Nucleus accumbens (tissue), 56 donors: ENCODE measurements around the gene ELP4.
A peak's percentile ranks its signal among the peaks of the same experiment; 100 is the strongest.
"Not testable (repeated sequence)": the region's sequence is repeated elsewhere in the genome, so short reads cannot be mapped to it uniquely, and the experiment has no call there.

Experiments
- DNase-seq, 56 donors: peaks; one replicate each; lab custom pipeline; 2025; lab: John Stamatoyannopoulos, UW

Gene ELP4

DNA sequence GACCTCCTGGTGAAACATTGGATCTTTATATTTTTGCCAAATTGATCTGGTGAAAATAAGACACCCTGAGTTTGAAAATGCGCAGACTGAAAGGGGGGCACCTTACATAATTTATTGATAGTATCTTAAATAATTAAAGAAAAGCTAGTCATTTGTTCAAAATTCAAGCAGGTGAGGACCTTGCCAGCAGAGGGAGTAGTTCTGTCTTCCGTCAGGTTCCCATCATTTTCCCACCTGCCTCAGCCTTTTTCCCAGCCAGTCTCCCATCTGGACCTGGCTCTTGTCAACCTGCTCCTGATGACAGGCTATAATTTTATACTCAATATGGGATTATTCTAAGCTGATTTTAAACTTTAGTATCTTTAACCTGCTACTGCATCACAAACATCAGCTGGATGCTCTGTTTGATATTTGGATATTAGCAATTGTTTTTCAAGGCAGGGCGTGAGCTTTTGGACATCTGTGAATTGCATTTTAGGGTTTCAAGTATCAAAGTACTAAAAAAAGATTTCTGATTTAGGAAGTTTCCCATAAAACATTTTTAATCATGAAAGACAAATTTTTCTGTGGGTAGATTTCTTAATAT, 132.0 kb downstream of the ELP4 start:
- DNase-seq, result peak in 5 of 56 donors; percentile 0 to 41 (median 2)

DNA sequence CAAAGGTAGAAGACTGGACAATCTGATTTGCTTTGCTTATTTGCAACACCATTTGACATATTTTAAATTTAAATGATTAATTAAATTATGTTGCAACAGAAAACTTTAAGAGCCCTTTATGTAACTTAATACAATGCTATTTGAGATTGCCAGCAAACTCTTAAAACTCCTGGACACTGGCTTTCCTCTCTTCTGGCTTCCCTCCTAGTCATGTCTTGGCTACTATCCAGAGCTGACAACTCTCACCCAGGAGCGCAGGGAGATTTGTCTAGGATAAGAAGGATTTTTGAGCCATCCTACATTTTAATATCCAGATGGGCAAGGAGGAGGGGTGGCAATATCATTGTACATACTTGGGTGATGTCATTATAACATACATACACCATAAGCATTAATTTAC, 134.3 kb downstream of the ELP4 start:
- no peak for DNase-seq

DNA sequence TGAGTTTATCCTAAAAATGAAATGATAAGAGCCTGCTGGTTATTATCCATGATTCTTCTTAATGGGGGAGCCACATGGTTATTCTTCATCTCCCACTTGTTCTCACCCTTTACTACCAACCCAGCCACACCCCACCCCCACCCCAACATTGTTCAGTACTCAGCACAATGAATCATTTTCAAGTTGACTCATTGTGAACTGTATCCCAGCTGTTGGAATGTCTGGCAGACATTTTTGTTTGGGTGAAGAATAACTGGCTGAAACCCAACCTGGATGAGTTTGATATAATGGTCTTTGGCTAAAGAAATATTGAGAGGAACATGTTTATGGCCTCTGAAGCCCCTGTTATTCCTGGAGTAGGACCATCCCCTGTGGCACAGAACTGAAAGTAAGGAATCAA, 136.2 kb downstream of the ELP4 start:
- peak in 2 of 56 donors; percentile 1 to 43 for DNase-seq

DNA sequence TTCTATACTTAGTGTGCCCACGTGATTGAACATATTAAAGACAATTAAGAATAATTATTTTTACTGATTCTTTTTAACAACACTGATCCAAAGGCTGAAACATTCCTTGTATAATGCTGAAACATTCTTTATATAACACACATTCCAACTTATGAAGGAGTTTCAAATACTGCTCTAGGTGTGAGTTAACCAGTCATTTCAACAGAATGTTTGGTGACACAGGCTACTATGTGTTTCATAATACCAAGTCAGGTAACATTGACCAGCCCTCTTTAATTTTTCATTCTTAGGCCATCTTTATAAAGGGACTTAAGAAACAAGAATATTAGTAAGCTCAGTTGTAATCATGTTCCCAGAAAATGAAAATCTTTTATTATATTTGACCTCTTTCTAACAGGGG, 136.6 kb downstream of the ELP4 start:
- no peak for DNase-seq

DNA sequence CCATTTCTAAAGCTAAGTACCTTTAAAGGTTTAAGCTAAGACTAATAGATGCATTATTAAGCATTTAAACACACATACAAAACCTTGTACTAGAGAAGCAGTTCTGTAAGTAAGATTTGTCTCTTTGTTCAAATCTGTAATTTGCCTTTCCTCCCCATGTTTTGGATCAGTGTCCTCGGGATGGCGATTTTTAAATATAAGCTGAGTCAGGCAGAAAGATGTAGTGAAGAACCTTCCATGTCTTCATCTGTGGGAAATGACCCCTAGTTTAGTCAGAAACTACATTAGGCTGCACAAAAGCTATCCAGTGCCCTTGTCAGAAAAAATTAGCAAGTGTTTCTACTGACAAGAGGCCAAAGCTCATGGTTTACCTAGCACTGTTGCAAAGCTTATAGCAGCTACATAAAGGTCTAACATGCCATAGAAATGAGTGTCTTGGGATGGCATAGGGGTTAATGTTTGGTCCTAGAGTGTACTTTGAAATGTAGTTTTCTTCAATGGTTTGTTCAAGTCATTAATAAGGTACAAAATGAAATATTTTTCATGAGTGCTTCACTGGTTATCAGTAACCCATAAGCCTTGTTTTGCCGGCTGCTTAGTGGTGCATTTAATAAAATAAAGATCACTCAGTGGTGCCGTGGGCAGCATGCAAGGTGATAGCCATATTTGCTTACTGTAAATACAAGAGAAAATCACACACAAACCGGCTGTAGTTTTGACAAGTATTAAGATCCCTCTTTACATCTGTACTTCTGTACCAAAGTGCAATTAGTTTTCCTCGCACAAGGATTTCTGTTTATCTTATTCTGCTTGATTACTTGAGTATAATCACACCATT, 139.8 kb downstream of the ELP4 start:
- no peak for DNase-seq

DNA sequence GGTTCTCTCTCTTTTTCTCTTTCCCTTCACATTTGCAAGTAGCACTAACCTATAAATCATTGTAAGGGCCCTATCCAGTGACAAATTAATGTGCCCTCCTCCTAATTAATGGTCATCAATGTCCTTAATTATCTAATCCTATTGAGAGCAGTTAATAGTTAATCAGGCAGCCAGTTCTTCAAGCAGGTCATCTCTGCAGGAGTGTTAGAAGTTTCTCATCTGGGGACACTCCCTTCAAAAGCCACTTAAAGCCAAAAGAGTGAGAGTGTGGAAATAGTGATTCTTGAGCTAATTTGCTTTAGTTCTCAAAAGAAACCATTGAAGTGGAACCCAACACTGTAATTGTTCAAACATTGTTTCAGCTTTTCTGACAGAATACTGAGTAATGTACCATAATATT, 141.6 kb downstream of the ELP4 start:
- no peak for DNase-seq

DNA sequence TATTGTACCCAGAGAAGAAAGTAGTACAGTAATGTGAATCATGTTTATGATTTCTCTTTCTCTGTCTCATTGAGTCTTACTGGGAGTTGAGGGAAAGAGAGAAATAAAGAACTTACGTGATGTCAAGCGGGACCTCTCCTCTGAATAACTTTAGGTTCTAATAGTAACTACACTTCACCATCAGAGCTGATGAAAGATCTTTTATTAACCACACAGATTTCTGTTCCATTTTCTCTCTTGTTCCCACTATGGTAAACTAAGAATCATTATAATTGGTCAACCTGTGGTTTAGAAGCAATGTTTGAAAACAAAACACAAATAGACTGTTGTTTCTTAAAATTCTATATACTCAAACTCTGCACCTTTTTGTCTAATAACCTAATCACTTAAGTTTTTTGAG, 142.3 kb downstream of the ELP4 start:
- no peak for DNase-seq

DNA sequence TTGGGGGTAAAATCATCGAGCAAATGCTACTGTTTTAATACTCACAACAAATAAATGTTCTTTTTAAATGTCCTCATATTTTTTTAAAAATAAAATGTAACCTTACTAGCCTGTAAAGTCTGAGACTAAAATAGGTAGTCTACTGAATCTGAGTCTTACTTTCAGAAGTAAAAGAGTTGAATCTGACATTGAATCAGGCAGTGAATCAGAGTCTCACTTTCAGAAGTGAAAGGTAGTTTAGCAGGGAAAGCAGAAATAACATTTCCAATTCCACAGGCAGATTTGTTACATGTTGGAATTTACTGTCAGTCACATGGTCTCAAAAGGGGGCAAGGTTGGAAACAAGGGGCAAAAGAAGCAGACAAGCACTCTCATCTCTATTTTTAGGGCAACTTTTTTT, 143.0 kb downstream of the ELP4 start:
- no peak for DNase-seq

DNA sequence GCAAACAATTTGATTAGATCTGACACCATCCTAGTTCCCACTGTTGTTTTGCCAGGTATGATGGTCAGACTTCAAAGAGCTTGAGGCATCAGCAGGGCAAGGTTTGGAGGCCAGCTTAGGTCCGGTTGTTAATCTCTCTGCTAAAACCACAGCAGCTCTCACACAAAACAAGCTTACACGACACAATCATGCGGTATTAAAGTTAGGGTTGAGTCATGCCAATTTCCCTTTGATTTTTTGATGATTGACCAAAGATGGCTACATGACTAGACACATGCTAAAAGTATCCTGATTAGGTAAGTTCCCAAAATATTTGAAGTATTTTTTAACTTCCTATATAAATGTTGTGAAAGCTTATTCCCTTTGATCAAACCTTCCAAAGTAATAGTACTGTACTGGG, 145.9 kb downstream of the ELP4 start:
- DNase-seq, result no peak

DNA sequence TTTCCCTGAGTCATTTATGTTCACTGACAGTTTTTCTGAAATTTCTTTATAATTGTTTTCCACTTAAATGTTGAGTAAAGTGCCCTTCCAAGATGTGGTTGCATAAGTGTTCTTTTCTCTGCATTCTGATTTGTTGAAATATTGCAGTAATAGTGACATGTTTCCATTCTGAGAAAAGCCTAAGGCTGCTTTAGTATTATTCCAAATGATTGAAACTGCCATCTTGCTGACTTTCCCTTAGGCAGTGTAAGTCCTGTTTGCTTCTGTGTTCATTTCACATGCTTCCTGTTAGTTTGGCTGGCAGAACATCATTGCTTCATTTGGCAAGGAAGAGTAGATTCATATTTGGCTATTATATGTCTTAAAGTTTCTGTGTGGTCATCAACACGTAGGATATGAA, 146.5 kb downstream of the ELP4 start:
- no peak for DNase-seq

DNA sequence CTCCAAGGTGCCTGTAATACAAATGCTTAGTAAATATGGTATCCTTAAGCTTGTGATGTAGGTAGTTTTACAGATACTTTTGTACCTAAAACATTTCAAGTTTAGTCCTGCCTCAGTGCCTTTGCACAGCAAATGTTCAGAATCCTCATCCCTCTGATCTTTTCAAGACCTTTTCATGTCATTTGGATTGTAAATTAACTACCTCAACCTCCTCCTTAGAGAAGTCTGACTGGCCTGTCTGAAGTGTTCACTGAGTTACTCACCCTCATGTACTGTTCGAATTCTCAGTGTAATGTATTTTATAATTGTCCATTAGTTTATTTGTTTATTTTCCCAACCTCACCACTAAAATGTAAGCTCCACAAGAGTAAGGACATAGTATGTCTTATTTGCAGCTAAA, 147.5 kb downstream of the ELP4 start:
- DNase-seq, result no peak

DNA sequence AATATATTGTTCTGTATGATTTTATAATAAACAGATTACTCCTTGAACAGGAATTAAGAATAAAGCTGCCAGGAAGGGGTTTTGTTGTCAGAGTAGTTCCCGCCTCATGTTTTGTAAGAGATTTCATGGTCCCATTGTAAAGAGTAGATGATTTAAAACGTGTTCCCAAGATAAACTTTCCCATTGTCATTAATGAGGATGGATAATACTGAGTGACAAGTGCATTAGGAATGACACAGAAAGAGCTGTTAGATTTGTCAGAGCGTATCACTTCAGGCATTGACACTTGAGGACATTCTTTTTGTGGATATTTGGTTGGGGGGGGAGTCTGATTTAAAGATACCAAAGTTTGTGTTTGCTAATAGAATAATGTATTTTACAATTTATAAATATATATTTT, 154.6 kb downstream of the ELP4 start:
- no peak for DNase-seq

DNA sequence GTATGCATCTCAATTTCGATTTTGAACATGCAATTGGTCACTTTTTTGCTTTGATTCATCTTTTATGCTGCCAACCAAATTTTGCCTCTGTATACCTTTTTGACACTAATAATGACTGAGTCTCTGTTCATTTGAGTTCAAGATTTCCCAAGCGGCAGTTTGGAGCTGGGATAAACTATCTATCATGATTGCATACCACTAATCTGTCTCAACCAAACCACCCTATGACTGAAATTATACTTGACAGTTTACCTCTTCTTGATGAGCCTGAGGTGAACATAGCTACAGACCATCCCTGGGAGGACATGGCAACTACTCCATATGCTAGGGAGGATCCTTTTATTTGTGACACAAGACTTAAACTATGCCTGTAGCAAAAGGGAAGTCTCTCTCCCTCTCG, 155.4 kb downstream of the ELP4 start:
- DNase-seq, result no peak

DNA sequence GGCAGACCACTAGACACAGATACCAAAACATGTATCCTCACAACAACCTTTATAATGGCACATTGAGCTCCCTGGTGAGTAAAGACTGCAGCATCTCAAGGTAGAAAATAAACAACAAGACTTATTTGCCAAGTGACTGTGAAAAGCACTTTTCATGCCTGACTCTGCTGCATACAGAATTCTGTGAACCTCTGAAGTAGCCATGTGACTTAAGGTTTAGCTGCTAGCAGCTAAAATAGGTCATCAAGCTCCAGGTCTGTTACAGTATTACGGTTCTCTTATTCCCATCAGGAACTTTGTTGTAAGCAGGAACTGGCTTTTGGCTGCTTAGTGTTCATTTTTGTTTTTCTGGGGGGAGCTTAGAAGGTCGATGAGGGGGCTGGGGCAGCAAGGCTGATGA, 162.1 kb downstream of the ELP4 start:
- DNase-seq, result no peak

DNA sequence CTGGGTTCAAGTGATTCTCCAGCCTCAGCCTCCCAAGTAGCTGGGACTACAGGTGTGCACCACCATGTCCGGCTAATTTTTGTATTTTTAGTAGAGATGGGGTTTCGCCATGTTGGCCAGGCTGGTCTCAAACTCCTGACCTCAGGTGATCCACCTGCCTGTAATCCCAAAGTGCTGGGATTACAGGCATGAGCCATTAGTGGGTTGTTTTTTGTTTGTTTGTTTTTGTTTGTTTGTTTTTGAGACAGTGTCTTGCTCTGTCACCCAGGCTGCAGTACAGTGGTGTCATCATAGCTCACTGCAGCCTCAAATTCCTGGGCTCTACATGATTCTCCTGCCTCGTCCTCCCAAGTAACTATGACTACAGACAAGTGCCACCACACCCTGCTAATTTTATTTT, 163.5 kb downstream of the ELP4 start:
- DNase-seq, result not testable (repeated sequence)

DNA sequence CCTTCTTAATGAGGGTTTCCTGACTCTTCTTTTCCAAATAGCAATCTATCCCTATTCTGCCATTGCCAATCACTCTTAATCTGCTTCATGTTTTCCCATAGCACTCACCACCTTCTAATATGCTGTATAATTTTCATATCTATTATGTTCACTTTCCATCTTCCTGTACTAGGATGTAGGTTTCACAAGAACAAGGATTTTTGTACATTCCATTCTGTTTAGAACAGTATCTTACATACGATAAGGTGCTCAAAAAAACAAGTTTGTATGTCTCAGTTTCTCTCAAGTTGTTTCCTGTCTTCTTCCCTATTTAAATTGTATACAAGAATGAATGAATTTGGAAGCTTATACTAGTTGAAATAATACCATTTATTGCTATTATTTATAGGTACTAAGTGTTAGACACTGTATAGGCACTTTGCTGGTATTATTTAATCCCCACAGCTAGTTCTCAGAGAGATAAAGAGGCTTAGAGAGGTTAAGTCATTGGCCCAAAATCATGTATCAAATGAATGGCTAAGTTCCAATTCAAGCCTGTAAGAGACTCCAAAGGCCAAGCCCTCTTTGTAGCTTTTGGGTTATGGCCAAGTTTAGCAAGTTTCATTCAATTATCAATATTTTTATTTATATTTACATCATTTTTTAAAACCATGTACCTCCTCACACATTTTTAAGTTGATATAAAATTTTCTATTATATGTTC, 166.9 kb downstream of the ELP4 start:
- no peak for DNase-seq

DNA sequence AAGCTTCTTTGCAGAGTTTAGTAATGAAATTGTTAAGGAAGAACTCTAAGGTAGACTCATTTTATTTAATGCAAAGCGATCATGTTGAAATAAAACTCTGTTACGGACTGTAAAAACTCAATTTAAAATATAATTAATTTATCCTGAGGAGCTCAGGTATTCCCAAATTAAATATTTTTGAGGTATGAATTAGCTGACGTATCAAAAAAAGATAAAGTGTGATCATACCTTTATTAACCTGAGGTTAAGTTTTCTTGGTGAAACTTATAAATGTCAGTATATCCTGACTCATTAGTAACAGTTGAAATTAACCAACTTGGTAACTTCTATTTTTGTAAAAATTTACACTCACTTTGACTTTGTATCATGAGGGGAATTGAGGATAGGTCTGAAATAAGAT, 171.2 kb downstream of the ELP4 start:
- DNase-seq, result no peak

DNA sequence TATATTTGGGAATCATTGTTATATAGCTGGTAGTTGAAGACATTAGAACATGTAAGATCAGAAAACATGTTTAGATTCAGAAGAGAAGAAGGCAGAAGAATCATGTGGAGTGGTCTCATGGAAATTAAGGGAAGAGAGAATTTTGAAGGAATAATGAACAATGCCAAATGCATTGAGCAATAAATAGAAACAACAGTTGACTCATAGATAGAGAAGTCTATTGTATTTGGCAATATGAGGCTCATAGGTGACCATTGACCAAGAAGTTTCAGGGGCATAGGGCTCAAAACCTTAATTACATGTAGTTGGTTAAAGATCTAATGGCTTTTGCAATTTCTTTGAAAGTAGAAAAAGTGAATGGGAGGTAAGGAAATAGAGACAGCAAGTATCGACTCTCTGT, 177.7 kb downstream of the ELP4 start:
- no peak for DNase-seq

DNA sequence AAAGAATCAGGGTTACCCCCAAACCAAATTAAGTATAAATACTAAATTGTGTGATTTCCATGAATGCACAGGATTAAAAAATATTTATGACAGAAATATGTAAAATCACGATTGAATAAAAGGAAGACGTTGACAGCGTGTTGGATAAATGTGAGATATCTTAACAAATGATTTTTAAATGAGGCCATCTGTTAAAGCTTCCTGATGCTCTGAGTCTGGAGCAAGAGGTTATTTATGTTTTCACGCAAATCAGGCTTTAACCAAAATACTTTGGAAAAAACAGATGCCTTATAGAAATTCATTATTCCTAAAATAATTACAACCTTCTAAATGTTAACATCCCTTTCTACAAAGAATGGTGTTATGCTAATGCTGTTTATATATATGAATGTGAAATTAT, 178.3 kb downstream of the ELP4 start:
- no peak for DNase-seq

DNA sequence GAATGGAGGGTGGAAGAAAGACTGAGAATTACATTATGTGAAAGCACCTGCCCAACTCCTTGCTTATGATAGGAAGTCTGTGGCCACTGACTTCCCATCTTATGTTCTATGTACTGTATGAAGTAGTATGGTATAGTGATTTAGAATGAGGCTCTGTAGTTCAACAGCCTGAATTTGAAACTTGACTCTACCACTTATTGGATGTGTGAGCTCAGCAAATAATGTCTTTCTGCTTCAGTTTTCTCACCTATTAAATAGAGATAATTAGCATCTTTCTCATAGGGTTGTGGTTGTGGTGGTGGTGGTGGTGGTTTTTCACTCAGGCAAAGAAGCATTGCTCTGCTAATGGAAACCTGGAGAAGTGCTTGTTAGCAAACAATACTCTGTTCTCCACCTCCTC, 180.0 kb downstream of the ELP4 start:
- no peak for DNase-seq

DNA sequence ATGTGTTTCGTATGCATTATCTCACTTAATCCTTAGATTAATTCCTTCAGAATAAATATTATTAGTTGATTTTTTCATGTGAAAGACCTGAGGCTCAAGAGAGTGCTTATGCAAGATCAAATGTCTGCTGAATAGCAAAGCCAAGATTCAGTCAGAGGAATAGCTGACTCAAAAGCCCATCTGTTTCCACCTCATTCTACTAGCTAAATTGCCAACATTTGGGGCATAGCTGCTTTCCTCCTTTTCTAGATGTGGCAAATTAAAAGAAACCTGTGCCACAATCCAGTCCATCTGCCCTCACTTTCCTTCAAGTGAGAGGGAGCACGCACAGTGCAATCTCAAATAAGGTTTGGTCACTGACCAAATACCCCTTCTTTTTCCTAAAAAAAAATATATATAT, 180.5 kb downstream of the ELP4 start:
- no peak for DNase-seq

DNA sequence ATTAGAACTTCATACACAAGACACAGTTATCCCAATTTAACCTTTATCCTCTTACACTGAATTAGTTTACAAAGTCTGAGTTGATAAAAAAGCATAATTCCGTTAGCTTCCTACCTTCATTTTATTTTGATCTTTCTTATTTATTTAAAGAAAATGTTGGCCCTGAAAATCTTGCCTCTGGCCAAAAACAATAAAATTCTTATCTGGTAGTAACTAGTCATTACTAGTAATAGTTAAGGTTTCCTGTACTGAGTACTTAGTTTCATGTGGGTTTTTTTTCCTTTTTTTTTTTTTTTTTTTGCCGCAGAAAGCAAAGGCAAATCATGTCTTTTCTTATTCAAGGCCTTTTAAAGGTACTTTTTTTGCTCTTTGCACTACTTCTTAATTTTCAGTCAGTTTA, 180.9 kb downstream of the ELP4 start:
- no peak for DNase-seq
